ENCODE results near the gene TRANK1. TPM values are rescaled to one million over a fixed set of nuclear protein-coding genes. Genes with fewer than 3 reads are reported as not detected.
A peak's percentile ranks its signal among the peaks of the same experiment; 100 is the strongest.

TRANK1 gene
- total RNA-seq, 6 donors from 2014 or later: 10.6 to 39.8 (median 28.1) TPM

GRCh38 chr3:36864180-36865053, 80.4 kb downstream of the TRANK1 start:
- H3K4me3 ChIP-seq: no peak overlapping the region
- ATAC-seq (ENCODE audit: low FRiP score in 2 of 2) (no peak), DNase-seq (no peak)
- peak overlapping the region in 1 of 4 donors; percentile 36 for H3K27ac ChIP-seq
- no peaks in the 10 kb centered on the region for H3K9me3 ChIP-seq
- WGBS, 2 donors: 47 to 73% methylated on average over 5 of the region's 5 CpGs
- no peaks in the 10 kb centered on the region for H3K27me3 ChIP-seq
- no peaks in the 10 kb centered on the region for H3K4me1 ChIP-seq
- peaks cover 4 to 27% (median 13%) of the 10 kb centered on the region in 4 donors for H3K36me3 ChIP-seq
- TF ChIP-seq CTCF (IDR thresholded peaks at IDR 0.05) (no peak), POLR2A (IDR thresholded peaks at IDR 0.05) (no peak), EP300 (IDR thresholded peaks at IDR 0.05) (no peak), POLR2AphosphoS5 (IDR thresholded peaks at IDR 0.05) (no peak)

DNA sequence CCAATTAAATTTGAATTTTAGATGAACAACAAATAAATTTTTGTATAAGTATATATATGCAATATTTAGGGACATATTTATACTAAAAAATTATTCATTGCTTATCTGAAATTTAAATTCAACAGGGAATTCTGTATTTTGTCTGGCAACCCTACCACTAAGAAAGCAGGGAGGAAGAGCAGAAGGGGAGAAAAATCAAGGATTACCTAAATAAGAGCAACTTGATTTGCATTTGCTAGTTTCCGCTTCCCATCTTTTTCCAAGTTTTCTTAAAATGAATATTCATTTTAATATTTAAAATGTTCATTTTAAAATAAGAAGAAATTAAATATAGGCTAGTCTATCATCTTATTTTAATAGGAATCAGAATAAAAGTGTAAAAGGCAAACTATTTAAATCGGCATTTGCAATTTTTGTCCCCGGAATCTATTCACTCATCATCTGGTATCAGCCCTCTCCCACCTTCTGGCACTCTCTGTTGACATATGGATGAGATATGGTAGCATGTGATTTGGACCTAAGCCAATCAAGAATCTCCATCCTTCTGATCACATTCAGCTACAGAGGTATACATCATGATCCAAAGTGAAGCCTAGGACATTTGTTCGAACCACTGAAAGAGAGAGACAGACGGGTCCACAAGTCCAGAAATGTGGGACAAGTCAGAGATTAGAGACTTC, 82.6 kb downstream of the TRANK1 start:
- Histone ChIP-seq H3K9me3 (no peaks in the 10 kb centered on the region), H3K27me3 (no peaks in the 10 kb centered on the region), H3K4me3 (no peak overlapping the region), H3K27ac (no peak overlapping the region), H3K4me1 (no peaks in the 10 kb centered on the region), H3K36me3 (peaks cover 14 to 44% (median 31%) of the 10 kb centered on the region in 4 donors)
- ATAC-seq (ENCODE audit: low FRiP score in 2 of 2): no peak
- 98% methylated on average over 5 of the region's 5 CpGs for WGBS, 2 donors
- TF ChIP-seq CTCF (IDR thresholded peaks at IDR 0.05) (no peak), EP300 (IDR thresholded peaks at IDR 0.05) (no peak), POLR2A (IDR thresholded peaks at IDR 0.05) (no peak), POLR2AphosphoS5 (IDR thresholded peaks at IDR 0.05) (no peak)
- no peak for DNase-seq

DNA sequence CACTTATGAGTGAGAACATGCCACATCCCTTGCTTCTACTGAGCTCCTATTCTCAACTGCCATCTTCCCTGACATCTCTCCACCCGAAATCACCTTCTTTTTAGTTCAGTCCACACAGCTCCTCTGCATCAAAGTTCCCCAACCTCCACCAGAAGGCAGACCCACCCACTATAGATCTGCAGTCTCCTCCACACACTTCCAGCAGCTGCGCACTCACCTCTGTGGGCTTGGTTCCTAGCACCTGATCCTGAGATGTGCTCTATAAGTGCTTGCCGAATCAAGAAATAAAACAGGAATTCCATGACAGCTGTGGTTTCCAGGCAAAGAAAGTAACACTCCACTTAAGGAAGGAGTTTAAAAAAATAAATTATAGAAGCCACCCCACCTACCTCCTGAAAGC, 85.4 kb downstream of the TRANK1 start:
- H3K27ac ChIP-seq: no peak overlapping the region
- no peaks in the 10 kb centered on the region for H3K4me1 ChIP-seq
- H3K4me3 ChIP-seq: no peak overlapping the region
- 97 to 100% methylated on average over 3 of the region's 3 CpGs for WGBS, 2 donors
- no peaks in the 10 kb centered on the region for H3K9me3 ChIP-seq
- DNase-seq: no peak
- ATAC-seq (ENCODE audit: low FRiP score in 2 of 2): no peak
- TF ChIP-seq EP300 (IDR thresholded peaks at IDR 0.05) (no peak), POLR2AphosphoS5 (IDR thresholded peaks at IDR 0.05) (no peak)
- peaks cover 22 to 71% (median 53%) of the 10 kb centered on the region in 4 donors for H3K36me3 ChIP-seq
- H3K27me3 ChIP-seq: no peaks in the 10 kb centered on the region

GRCh38 chr3:36852071-36852470, 92.8 kb downstream of the TRANK1 start:
- H3K27ac ChIP-seq: no peak overlapping the region
- H3K9me3 ChIP-seq: no peaks in the 10 kb centered on the region
- H3K36me3 ChIP-seq: peaks cover 14 to 85% (median 44%) of the 10 kb centered on the region in 4 donors
- no peaks in the 10 kb centered on the region for H3K27me3 ChIP-seq
- H3K4me1 ChIP-seq: no peaks in the 10 kb centered on the region
- TF ChIP-seq CTCF (IDR thresholded peaks at IDR 0.05): no peak
- no peak for TF ChIP-seq POLR2A (IDR thresholded peaks at IDR 0.05)
- TF ChIP-seq POLR2AphosphoS5 (IDR thresholded peaks at IDR 0.05): no peak
- no peak for TF ChIP-seq EP300 (IDR thresholded peaks at IDR 0.05)
- H3K4me3 ChIP-seq: no peak overlapping the region
- WGBS, 2 donors: 80 to 92% methylated on average over 3 of the region's 3 CpGs
- DNase-seq: no peak
- ATAC-seq (ENCODE audit: low FRiP score in 2 of 2): no peak

GRCh38 chr3:36850743-36851142, 94.1 kb downstream of the TRANK1 start:
- Histone ChIP-seq H3K36me3 (peaks cover 15 to 83% (median 45%) of the 10 kb centered on the region in 4 donors), H3K9me3 (no peaks in the 10 kb centered on the region), H3K27me3 (no peaks in the 10 kb centered on the region), H3K4me3 (no peak overlapping the region), H3K4me1 (no peaks in the 10 kb centered on the region), H3K27ac (no peak overlapping the region)
- DNase-seq (no peak), ATAC-seq (ENCODE audit: low FRiP score in 2 of 2) (no peak)
- TF ChIP-seq POLR2AphosphoS5 (IDR thresholded peaks at IDR 0.05) (no peak), EP300 (IDR thresholded peaks at IDR 0.05) (no peak), CTCF (IDR thresholded peaks at IDR 0.05) (no peak), POLR2A (IDR thresholded peaks at IDR 0.05) (no peak)
- 82 to 90% methylated on average over 1 of the region's 1 CpG for WGBS, 2 donors

All from upper lobe of left lung (tissue), 6 donors.